Breast epithelium (tissue), 3 donors: ENCODE measurements around the gene SCN7A.

Source experiments
- CTCF ChIP-seq, 3 donors: fragments of 450-650 bp; IDR thresholded peaks; one replicate each; pipeline ENCODE4 v1.5.1; 2016 to 2017; ENCODE audit warnings: antibody characterized with exemption in 3 of 3, mild to moderate bottlenecking in 3 of 3, moderate library complexity in 3 of 3
- POLR2A ChIP-seq: fragments of 450-650 bp; IDR thresholded peaks from one replicate; pipeline ENCODE4 v1.6.1; 2016; ENCODE audit warnings: antibody characterized with exemption, mild to moderate bottlenecking, moderate library complexity

GRCh38 chr2:166376488-166376828, 117.6 kb downstream of the SCN7A start:
- no peak for TF ChIP-seq CTCF (IDR thresholded peaks at IDR 0.05)
- TF ChIP-seq POLR2A: no peak
